Measurements from ENCODE around the gene APLNR. TPM values are rescaled to one million over a fixed set of nuclear protein-coding genes. Genes with fewer than 3 reads are reported as not detected.

APLNR gene
- total and polyA plus RNA-seq, 2 of the 8 experiments (the other 6 are each of a cell fraction or from before 2014, with no cell fraction given): 0.80 TPM; not detected in 1

- TF ChIP-seq CHD7 (IDR thresholded peaks at IDR 0.05; ENCODE audit: insufficient replicate concordance, low read length) (no peak), CTCF (IDR thresholded peaks at IDR 0.05; ENCODE audit: control extremely low read depth in 1 of 3, insufficient read depth in 1 of 3, low read depth in 1 of 3, low read length in 3 of 3) (peak; percentile 71 to 91 (median 72)), BRCA1 (IDR thresholded peaks at IDR 0.05; ENCODE audit: low read depth, low read length) (no peak), NANOG (IDR thresholded peaks at IDR 0.05; ENCODE audit: insufficient read depth, low read depth, low read length, poor library complexity, severe bottlenecking) (no peak), SP2 (IDR thresholded peaks at IDR 0.05; ENCODE audit: low read length) (no peak), TEAD4 (IDR thresholded peaks at IDR 0.05; ENCODE audit: low read depth, low read length) (peak; percentile 66; the same call in 1 of the 2 replicates)
These were observed 41.0 kb upstream of the APLNR start (continued) for GRCh38 chr11:57277845-57278720.
